WTC11 (cell line): ENCODE results near the gene NCL. TPM values are rescaled to one million over a fixed set of nuclear protein-coding genes. Genes with fewer than 3 reads are reported as not detected.

Experiments used
- ATAC-seq: fragments of 200-7000 bp; cut with Tn5 transposase; 2 replicates; pipeline ENCODE4 v1.10.0; 2021; ENCODE audit warnings: mild to moderate bottlenecking, moderate library complexity
- CTCF ChIA-PET: fragments of 300-600 bp; sonication (Branson Sonifier 250); formaldehyde crosslinking; loops from one replicate; lab custom pipeline; 2021; ENCODE audit warnings: antibody characterized with exemption; lab: Charles Lee
- POLR2A ChIA-PET: fragments of 350-600 bp; sonication (Branson Sonifier 250); formaldehyde crosslinking; loops from one replicate; lab custom pipeline; 2021; ENCODE audit warnings: antibody characterized with exemption; lab: Charles Lee
- DNase-seq: peaks from one replicate; pipeline ENCODE4 v3.0.0; 2021; ENCODE audit warnings: low spot score
- H3K27ac Mint-ChIP-seq: 2 replicates; pipeline ENCODE4 v1.8.0; 2021; ENCODE audit warnings: mixed read lengths
- H3K27me3 Mint-ChIP-seq: 2 replicates; pipeline ENCODE4 v1.8.0; 2021; ENCODE audit warnings: low read depth, mild to moderate bottlenecking, moderate library complexity, mixed read lengths
- H3K36me3 Mint-ChIP-seq: 2 replicates; pipeline ENCODE4 v1.8.0; 2021; ENCODE audit warnings: mixed read lengths
- H3K4me1 Mint-ChIP-seq: 2 replicates; pipeline ENCODE4 v1.8.0; 2022; ENCODE audit warnings: mixed read lengths
- H3K4me3 Mint-ChIP-seq: 2 replicates; pipeline ENCODE4 v1.8.0; 2021; ENCODE audit warnings: mild to moderate bottlenecking, moderate library complexity, mixed read lengths
- H3K9me3 Mint-ChIP-seq: 2 replicates; pipeline ENCODE4 v1.8.0; 2021; ENCODE audit warnings: mixed read lengths
- AFF4 ChIP-seq: sonication (generic); formaldehyde crosslinking; IDR thresholded peaks from 2 replicates; pipeline ENCODE4 v1.8.1; 2023; ENCODE audit warnings: mild to moderate bottlenecking, missing genetic modification reagents, borderline replicate concordance
- CREM ChIP-seq: sonication (generic); formaldehyde crosslinking; IDR thresholded peaks from 2 replicates; pipeline ENCODE4 v1.8.1; 2022; ENCODE audit warnings: mild to moderate bottlenecking, missing genetic modification reagents, moderate library complexity
- E2F5 ChIP-seq: sonication (generic); formaldehyde crosslinking; IDR thresholded peaks from 2 replicates; pipeline ENCODE4 v1.8.1; 2022; ENCODE audit warnings: mild to moderate bottlenecking, moderate library complexity, missing genetic modification reagents
- ERG ChIP-seq: fragments of 250-450 bp; sonication (Bioruptor Pico); IDR thresholded peaks from 2 replicates; pipeline ENCODE4 v1.8.0; 2021; ENCODE audit warnings: mild to moderate bottlenecking
- ESRRA ChIP-seq: sonication (generic); formaldehyde crosslinking; IDR thresholded peaks from 2 replicates; pipeline ENCODE4 v1.8.1; 2022; ENCODE audit warnings: mild to moderate bottlenecking, missing genetic modification reagents, borderline replicate concordance
- FOXJ3 ChIP-seq: sonication (generic); formaldehyde crosslinking; IDR thresholded peaks from 2 replicates; pipeline ENCODE4 v1.9.0; 2021; ENCODE audit warnings: missing genetic modification reagents, mild to moderate bottlenecking, borderline replicate concordance
- GABPB1 ChIP-seq: sonication (generic); formaldehyde crosslinking; IDR thresholded peaks from 2 replicates; pipeline ENCODE4 v1.8.1; 2023; ENCODE audit warnings: mild to moderate bottlenecking, missing genetic modification reagents
- IRF1 ChIP-seq: sonication (generic); formaldehyde crosslinking; IDR thresholded peaks from 2 replicates; pipeline ENCODE4 v1.8.0; 2023; ENCODE audit warnings: missing genetic modification reagents
- RORB ChIP-seq: fragments of 250-450 bp; sonication (Bioruptor Pico); IDR thresholded peaks from 2 replicates; pipeline ENCODE4 v1.9.0; 2021; ENCODE audit warnings: mild to moderate bottlenecking
- SMAD3 ChIP-seq: sonication (generic); formaldehyde crosslinking; IDR thresholded peaks from 2 replicates; pipeline ENCODE4 v1.8.0; 2022; ENCODE audit warnings: missing genetic modification reagents, mild to moderate bottlenecking, borderline replicate concordance
- SOX15 ChIP-seq: fragments of 250-450 bp; sonication (Bioruptor Pico); IDR thresholded peaks from 2 replicates; pipeline ENCODE4 v1.9.0; 2021; ENCODE audit warnings: mild to moderate bottlenecking
- ZNF232 ChIP-seq: sonication (generic); formaldehyde crosslinking; IDR thresholded peaks from 2 replicates; pipeline ENCODE4 v1.8.0; 2022; ENCODE audit warnings: mild to moderate bottlenecking, missing genetic modification reagents
- ZSCAN18 ChIP-seq: fragments of 250-450 bp; sonication (Bioruptor Pico); IDR thresholded peaks from 2 replicates; pipeline ENCODE4 v2.1.2; 2022; ENCODE audit warnings: mild to moderate bottlenecking, moderate library complexity
- total RNA-seq: library from RNA; stranded (reverse); gene quantifications from 3 replicates; pipeline ENCODE4 v1.2.3, GENCODE V29; 2021
- TF ChIP-seq, protein P1 (sequence below): sonication (generic); formaldehyde crosslinking; IDR thresholded peaks from 2 replicates; pipeline ENCODE4 v1.8.0; 2022; ENCODE audit warnings: mild to moderate bottlenecking, missing genetic modification reagents
- TF ChIP-seq, protein P2 (sequence below): sonication (generic); formaldehyde crosslinking; IDR thresholded peaks from 2 replicates; pipeline ENCODE4 v1.8.0; 2023; ENCODE audit warnings: missing genetic modification reagents, mild to moderate bottlenecking, borderline replicate concordance

NCL gene
- total RNA-seq, 1 experiment from 2014 or later: 1,223 TPM

DNA sequence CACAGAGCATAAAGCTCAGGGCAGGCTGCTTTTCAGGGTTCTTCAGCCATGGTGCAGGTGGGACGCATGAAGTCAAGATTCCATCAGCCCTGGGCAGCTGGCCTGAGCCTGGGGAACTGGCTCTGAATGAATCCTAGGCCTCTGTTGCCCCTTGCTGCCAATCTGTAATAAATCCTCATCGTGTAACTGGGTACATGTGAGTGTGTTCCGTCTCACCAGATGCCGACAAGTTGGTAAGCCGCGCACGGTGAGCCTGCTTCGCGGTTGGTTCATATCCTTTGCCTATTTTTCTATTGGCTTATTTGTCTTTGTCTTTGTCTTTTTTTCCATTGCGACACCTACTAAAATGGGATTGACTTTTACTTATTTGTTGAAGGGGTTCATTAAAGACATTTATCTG, 41.1 kb downstream of the NCL start (continued):
- TF ChIP-seq AFF4 (CRISPR knock-in tag): no peak
- TF ChIP-seq IRF1: no peak
- TF ChIP-seq ESRRA: no peak
- TF ChIP-seq SOX15 (CRISPR knock-in tag): no peak
- no peak for TF ChIP-seq ERG (CRISPR knock-in tag)
- TF ChIP-seq, protein P1, sequence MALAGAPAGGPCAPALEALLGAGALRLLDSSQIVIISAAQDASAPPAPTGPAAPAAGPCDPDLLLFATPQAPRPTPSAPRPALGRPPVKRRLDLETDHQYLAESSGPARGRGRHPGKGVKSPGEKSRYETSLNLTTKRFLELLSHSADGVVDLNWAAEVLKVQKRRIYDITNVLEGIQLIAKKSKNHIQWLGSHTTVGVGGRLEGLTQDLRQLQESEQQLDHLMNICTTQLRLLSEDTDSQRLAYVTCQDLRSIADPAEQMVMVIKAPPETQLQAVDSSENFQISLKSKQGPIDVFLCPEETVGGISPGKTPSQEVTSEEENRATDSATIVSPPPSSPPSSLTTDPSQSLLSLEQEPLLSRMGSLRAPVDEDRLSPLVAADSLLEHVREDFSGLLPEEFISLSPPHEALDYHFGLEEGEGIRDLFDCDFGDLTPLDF (CRISPR knock-in tag): no peak

GRCh38 chr2:231422056-231422455, 42.2 kb downstream of the NCL start:
- Mint-ChIP-seq H3K36me3 (0 out of 2 replicates have a peak, but pooled peaks cover 3% of the 10 kb centered on the region), H3K27me3 (peaks cover 4% of the 10 kb centered on the region; the same call in 1 of the 2 replicates), H3K4me1 (peaks cover 24% of the 10 kb centered on the region), H3K9me3 (no peaks in the 10 kb centered on the region), H3K27ac (no peak overlapping the region), H3K4me3 (no peak overlapping the region)
- no peak for ATAC-seq
- POLR2A ChIA-PET: interaction anchor here (0.8 kb wide), 1 partner anchor 29 kb away, joined by 5 read pairs; no protein-coding TSS in a partner anchor
- CTCF ChIA-PET: interaction anchor here (1.1 kb wide), 1 partner anchor 9 kb away, joined by 3 read pairs; no protein-coding TSS in a partner anchor
- TF ChIP-seq GABPB1 (CRISPR knock-in tag) (no peak), CREM (CRISPR knock-in tag) (no peak), ZNF232 (CRISPR knock-in tag) (no peak), FOXJ3 (no peak), RORB (CRISPR knock-in tag) (no peak), SMAD3 (no peak), ZSCAN18 (CRISPR knock-in tag) (no peak), E2F5 (CRISPR knock-in tag) (no peak)
- TF ChIP-seq, protein P2, sequence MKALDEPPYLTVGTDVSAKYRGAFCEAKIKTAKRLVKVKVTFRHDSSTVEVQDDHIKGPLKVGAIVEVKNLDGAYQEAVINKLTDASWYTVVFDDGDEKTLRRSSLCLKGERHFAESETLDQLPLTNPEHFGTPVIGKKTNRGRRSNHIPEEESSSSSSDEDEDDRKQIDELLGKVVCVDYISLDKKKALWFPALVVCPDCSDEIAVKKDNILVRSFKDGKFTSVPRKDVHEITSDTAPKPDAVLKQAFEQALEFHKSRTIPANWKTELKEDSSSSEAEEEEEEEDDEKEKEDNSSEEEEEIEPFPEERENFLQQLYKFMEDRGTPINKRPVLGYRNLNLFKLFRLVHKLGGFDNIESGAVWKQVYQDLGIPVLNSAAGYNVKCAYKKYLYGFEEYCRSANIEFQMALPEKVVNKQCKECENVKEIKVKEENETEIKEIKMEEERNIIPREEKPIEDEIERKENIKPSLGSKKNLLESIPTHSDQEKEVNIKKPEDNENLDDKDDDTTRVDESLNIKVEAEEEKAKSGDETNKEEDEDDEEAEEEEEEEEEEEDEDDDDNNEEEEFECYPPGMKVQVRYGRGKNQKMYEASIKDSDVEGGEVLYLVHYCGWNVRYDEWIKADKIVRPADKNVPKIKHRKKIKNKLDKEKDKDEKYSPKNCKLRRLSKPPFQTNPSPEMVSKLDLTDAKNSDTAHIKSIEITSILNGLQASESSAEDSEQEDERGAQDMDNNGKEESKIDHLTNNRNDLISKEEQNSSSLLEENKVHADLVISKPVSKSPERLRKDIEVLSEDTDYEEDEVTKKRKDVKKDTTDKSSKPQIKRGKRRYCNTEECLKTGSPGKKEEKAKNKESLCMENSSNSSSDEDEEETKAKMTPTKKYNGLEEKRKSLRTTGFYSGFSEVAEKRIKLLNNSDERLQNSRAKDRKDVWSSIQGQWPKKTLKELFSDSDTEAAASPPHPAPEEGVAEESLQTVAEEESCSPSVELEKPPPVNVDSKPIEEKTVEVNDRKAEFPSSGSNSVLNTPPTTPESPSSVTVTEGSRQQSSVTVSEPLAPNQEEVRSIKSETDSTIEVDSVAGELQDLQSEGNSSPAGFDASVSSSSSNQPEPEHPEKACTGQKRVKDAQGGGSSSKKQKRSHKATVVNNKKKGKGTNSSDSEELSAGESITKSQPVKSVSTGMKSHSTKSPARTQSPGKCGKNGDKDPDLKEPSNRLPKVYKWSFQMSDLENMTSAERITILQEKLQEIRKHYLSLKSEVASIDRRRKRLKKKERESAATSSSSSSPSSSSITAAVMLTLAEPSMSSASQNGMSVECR (CRISPR knock-in tag): no peak
- DNase-seq: no peak
